Right lobe of liver (tissue), 6 donors: ENCODE measurements around the gene FGB. TPM values are rescaled to one million over a fixed set of nuclear protein-coding genes. Genes with fewer than 3 reads are reported as not detected.
"Not testable (repeated sequence)": the region's sequence is repeated elsewhere in the genome, so short reads cannot be mapped to it uniquely, and the experiment has no call there.

Source experiments
- ATAC-seq, 4 donors: fragments of 200-7000 bp; cut with Tn5 transposase; one replicate each; pipeline ENCODE4 v1.9.1; 2020; ENCODE audit warnings: mild to moderate bottlenecking in 4 of 4, moderate library complexity in 4 of 4
- DNase-seq, 3 donors: peaks; one replicate each; pipeline ENCODE4 v3.0.0-alpha.2; 2020
- H3K27ac ChIP-seq, 3 donors: fragments of 200-600 bp; one replicate each; pipeline ENCODE4 v1.8.0; 2022
- H3K27me3 ChIP-seq, 2 donors: fragments of 200-600 bp; one replicate each; pipeline ENCODE4 v1.8.0; 2022
- H3K36me3 ChIP-seq, 4 donors: fragments of 200-600 bp; sonication (generic) in 1 of 4; one replicate each; pipeline versions ENCODE4 v1.5.1 to v1.8.0; 2017 to 2022; ENCODE audit warnings: control low read depth in 1 of 4
- H3K4me1 ChIP-seq, 4 donors: fragments of 200-600 bp; sonication (generic) in 1 of 4; one replicate each; pipeline versions ENCODE4 v1.5.1 to v1.8.0; 2017 to 2022; ENCODE audit warnings: control low read depth in 1 of 4
- H3K4me3 ChIP-seq, 3 donors: fragments of 200-600 bp; one replicate each; pipeline ENCODE4 v1.8.0; 2022
- H3K9me3 ChIP-seq, 4 donors: fragments of 200-600 bp; sonication (generic) in 1 of 4; one replicate each; pipeline versions ENCODE4 v1.5.1 to v1.8.0; 2017 to 2022; ENCODE audit warnings: control low read depth in 1 of 4
- POLR2A ChIP-seq: fragments of 450-650 bp; IDR thresholded peaks from one replicate; pipeline ENCODE4 v1.6.1; 2017; ENCODE audit warnings: antibody characterized with exemption, mild to moderate bottlenecking
- WGBS: methylation state at CpG from one replicate; pipeline ENCODE4 v1.1.6; 2018; ENCODE audit warnings: low coverage, low lambda C conversion rate; ENCODE audit not compliant: insufficient coverage; ENCODE audit errors: missing lambda C conversion rate; 5-methylcytosine and 5-hydroxymethylcytosine counted together
- intact Hi-C, 2 donors: fragments of 100-400 bp; cut with DNase I; formaldehyde crosslinking; loops; one replicate each; pipeline versions ENCODE4 v1.11.2 to v1.14.1; 2022
- total RNA-seq, 6 experiments: library from RNA; depleted of rRNA in 2 of 6; stranded (reverse); fragments of >200 nt in 2 of 6; fragmentation: NEBNext Ultra II Directional in 3 of 6; extraction: Animal tissue kit (Norgen Biotek cat#: 25700) in 3 of 6; gene quantifications; one replicate each; pipeline versions ENCODE4 v1.1.0 to v1.2.4, GENCODE V29; 2016 to 2023
- TF ChIP-seq, protein P1 (sequence below), 4 donors: fragments of 200-600 bp in 3 of 4; fragments of 450-650 bp in 1 of 4; IDR thresholded peaks; one replicate each; pipeline versions ENCODE4 v1.5.1 to v1.8.0; 2016 to 2022; ENCODE audit warnings: antibody characterized with exemption in 4 of 4, mild to moderate bottlenecking in 2 of 4
- donor health status: DM: no; HTN: yes; CAD: no.
- donor health status: DM: no; HTN: no; CAD: no.
- donor health status: DM: no; HTN: no; CAD: no.
- donor health status: DM: no; HTN: yes; CAD: no.
- donor health status: DM: no; HTN: yes; CAD: no.

The FGB gene
- total RNA-seq, 6 experiments from 2014 or later: 6,080 to 16,362 (median 11,864) TPM

GRCh38 chr4:154590329-154591006, 27.7 kb downstream of the FGB start, which contains the start of gene FGA:
Gene FGA, minus strand, starts transcription at chr4:154590742. Its CDS starts 55 bp downstream, at chr4:154590687.
- TF ChIP-seq, protein P1, sequence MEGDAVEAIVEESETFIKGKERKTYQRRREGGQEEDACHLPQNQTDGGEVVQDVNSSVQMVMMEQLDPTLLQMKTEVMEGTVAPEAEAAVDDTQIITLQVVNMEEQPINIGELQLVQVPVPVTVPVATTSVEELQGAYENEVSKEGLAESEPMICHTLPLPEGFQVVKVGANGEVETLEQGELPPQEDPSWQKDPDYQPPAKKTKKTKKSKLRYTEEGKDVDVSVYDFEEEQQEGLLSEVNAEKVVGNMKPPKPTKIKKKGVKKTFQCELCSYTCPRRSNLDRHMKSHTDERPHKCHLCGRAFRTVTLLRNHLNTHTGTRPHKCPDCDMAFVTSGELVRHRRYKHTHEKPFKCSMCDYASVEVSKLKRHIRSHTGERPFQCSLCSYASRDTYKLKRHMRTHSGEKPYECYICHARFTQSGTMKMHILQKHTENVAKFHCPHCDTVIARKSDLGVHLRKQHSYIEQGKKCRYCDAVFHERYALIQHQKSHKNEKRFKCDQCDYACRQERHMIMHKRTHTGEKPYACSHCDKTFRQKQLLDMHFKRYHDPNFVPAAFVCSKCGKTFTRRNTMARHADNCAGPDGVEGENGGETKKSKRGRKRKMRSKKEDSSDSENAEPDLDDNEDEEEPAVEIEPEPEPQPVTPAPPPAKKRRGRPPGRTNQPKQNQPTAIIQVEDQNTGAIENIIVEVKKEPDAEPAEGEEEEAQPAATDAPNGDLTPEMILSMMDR (IDR thresholded peaks at IDR 0.05): no peak
- peak; percentile 95 for TF ChIP-seq POLR2A
- peak within 1 kb of the TSS; percentile 87 to 90 (median 88) for H3K27ac ChIP-seq
- H3K4me1 ChIP-seq: peaks cover 0 to 33% (median 12%) of the 10 kb centered on the region in 4 donors
- DNase-seq: peak in 2 of 3 donors; percentile 68 to 77
- intact Hi-C loops: no loop called here
- no peaks in the 10 kb centered on the region for H3K9me3 ChIP-seq
- peaks cover 0 to 49% (median 26%) of the 10 kb centered on the region in 4 donors for H3K36me3 ChIP-seq
- peak within 1 kb of the TSS; percentile 43 to 67 (median 67) for H3K4me3 ChIP-seq
- peak; percentile 43 to 85 (median 60) for ATAC-seq
- H3K27me3 ChIP-seq: no peaks in the 10 kb centered on the region
- 42% methylated on average over 2 of the region's 3 CpGs for whole genome bisulfite sequencing

- no peaks in the 10 kb centered on the region for H3K9me3 ChIP-seq
- peak overlapping the region; percentile 64 to 90 (median 84) for H3K27ac ChIP-seq
- H3K4me3 ChIP-seq: peak overlapping the region in 1 of 3 donors; percentile 19
- DNase-seq (no peak), ATAC-seq (peak in 2 of 4 donors; percentile 22 to 40)
- peaks cover 0 to 34% (median 19%) of the 10 kb centered on the region in 4 donors for H3K36me3 ChIP-seq
- no peaks in the 10 kb centered on the region for H3K27me3 ChIP-seq
- TF ChIP-seq, protein P1 (IDR thresholded peaks at IDR 0.05): no peak
- no peak for TF ChIP-seq POLR2A
- intact Hi-C loops: no loop called here
- WGBS: 19% methylated on average over 3 of the region's 3 CpGs
- peaks cover 0 to 41% (median 13%) of the 10 kb centered on the region in 4 donors for H3K4me1 ChIP-seq
Measured at GRCh38 chr4:154591890-154592289, 29.1 kb downstream of the FGB start.

DNA sequence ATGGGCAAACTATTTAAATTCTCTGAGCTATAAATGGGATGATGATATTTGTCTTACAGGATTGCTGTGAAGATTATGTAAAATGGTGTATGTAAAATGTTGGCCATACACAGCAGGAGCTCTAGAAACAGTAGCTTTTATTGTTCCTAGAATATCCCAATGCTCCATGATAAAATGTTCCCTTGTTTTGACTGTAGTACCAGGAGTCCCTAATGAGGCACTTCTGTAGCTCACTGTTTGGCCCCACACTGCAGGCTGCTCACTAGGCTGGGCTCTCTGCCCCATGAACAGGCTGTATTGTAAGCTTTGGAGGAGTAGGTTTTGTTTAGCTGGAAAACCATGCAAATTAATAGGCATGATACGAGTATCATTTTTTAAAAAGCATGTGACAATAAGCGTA, 31.1 kb downstream of the FGB start:
- no peak for TF ChIP-seq POLR2A
- TF ChIP-seq, protein P1 (IDR thresholded peaks at IDR 0.05): no peak
- 54% methylated on average over 2 of the region's 2 CpGs for WGBS
- Histone ChIP-seq H3K4me1 (peaks cover 0 to 53% (median 13%) of the 10 kb centered on the region in 4 donors), H3K27ac (peak overlapping the region; percentile 8 to 90 (median 26)), H3K36me3 (peaks cover 0 to 15% (median 7%) of the 10 kb centered on the region in 4 donors), H3K9me3 (no peaks in the 10 kb centered on the region), H3K4me3 (no peak overlapping the region), H3K27me3 (no peaks in the 10 kb centered on the region)
- intact Hi-C loops: no loop called here
- ATAC-seq (no peak), DNase-seq (no peak)

- DNase-seq, H3K4me3 ChIP-seq, H3K27me3 ChIP-seq, ATAC-seq, H3K36me3 ChIP-seq, intact Hi-C loops, H3K9me3 ChIP-seq: not testable (repeated sequence)
- H3K4me1 ChIP-seq: peaks cover 0 to 58% (median 13%) of the 10 kb centered on the region in 4 donors
- WGBS: 76% methylated on average over 3 of the region's 3 CpGs
- peak overlapping the region in 1 of 3 donors; percentile 90 for H3K27ac ChIP-seq
Measured at GRCh38 chr4:154594343-154594742, 31.5 kb downstream of the FGB start.

GRCh38 chr4:154595807-154596206, 33.0 kb downstream of the FGB start:
- no peaks in the 10 kb centered on the region for H3K36me3 ChIP-seq
- H3K4me3 ChIP-seq: no peak overlapping the region
- peaks cover 0 to 65% (median 13%) of the 10 kb centered on the region in 4 donors for H3K4me1 ChIP-seq
- peak; percentile 24 to 43 (median 39) for ATAC-seq
- TF ChIP-seq, protein P1 (IDR thresholded peaks at IDR 0.05): no peak
- TF ChIP-seq POLR2A: no peak
- peak overlapping the region in 2 of 3 donors; percentile 63 to 88 for H3K27ac ChIP-seq
- intact Hi-C loops: no loop called here
- H3K9me3 ChIP-seq: no peaks in the 10 kb centered on the region
- no peak for DNase-seq
- no peaks in the 10 kb centered on the region for H3K27me3 ChIP-seq

DNA sequence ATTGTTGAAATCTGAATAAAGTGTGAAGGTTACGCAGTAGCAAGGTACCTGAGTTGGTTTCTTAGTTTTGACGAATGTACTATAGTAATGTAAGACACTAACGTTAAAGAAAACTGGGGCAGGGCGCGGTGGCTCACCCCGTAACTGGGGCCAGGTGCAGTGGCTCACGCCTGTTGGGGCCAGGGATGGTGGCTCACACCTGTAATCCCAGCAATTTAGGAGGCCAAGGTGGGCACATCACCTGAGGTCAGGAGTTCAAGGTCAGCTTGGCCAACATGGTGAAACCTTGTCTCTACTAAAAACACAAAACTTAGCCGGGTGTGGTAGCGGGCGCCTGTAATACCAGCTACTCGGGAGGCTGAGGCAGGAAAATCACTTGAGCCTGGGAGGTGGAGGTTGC, 34.5 kb downstream of the FGB start:
- H3K36me3 ChIP-seq, DNase-seq, H3K27me3 ChIP-seq, H3K9me3 ChIP-seq, intact Hi-C loops: not testable (repeated sequence)
- WGBS: 46% methylated on average over 11 of the region's 11 CpGs
- H3K27ac ChIP-seq: peak overlapping the region; percentile 30 to 88 (median 63)
- H3K4me3 ChIP-seq: peak overlapping the region in 2 of 3 donors; percentile 1 to 4
- H3K4me1 ChIP-seq: peaks cover 0 to 53% (median 13%) of the 10 kb centered on the region in 4 donors
- ATAC-seq: peak in 3 of 4 donors; percentile 6 to 26 (median 17)
